ENCODE measurements around the gene CSMD2. TPM values are rescaled to one million over a fixed set of nuclear protein-coding genes. Genes with fewer than 3 reads are reported as not detected.
A peak's percentile ranks its signal among the peaks of the same experiment; 100 is the strongest.

CSMD2 gene
- total RNA-seq, 4 donors from 2014 or later: 0.60 to 2.5 (median 1.2) TPM

GRCh38 chr1:33895976-33896375 lies 269.1 kb downstream of the CSMD2 start:
- H3K27me3 ChIP-seq: no peaks in the 10 kb centered on the region
- no peaks in the 10 kb centered on the region for H3K36me3 ChIP-seq
- H3K4me1 ChIP-seq: peaks cover 0 to 28% (median 2%) of the 10 kb centered on the region in 4 donors
- H3K27ac ChIP-seq: no peak overlapping the region
- no peak overlapping the region for H3K4me3 ChIP-seq
- DNase-seq (ENCODE audit: low spot score in 2 of 2): no peak
- TF ChIP-seq, protein P1, sequence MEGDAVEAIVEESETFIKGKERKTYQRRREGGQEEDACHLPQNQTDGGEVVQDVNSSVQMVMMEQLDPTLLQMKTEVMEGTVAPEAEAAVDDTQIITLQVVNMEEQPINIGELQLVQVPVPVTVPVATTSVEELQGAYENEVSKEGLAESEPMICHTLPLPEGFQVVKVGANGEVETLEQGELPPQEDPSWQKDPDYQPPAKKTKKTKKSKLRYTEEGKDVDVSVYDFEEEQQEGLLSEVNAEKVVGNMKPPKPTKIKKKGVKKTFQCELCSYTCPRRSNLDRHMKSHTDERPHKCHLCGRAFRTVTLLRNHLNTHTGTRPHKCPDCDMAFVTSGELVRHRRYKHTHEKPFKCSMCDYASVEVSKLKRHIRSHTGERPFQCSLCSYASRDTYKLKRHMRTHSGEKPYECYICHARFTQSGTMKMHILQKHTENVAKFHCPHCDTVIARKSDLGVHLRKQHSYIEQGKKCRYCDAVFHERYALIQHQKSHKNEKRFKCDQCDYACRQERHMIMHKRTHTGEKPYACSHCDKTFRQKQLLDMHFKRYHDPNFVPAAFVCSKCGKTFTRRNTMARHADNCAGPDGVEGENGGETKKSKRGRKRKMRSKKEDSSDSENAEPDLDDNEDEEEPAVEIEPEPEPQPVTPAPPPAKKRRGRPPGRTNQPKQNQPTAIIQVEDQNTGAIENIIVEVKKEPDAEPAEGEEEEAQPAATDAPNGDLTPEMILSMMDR (IDR thresholded peaks at IDR 0.05): no peak
- TF ChIP-seq EP300 (IDR thresholded peaks at IDR 0.05): no peak
- TF ChIP-seq POLR2A (IDR thresholded peaks at IDR 0.05): no peak
- no peaks in the 10 kb centered on the region for H3K9me3 ChIP-seq
- 90 to 92% methylated on average over 2 of the region's 2 CpGs for WGBS, 2 donors

DNA sequence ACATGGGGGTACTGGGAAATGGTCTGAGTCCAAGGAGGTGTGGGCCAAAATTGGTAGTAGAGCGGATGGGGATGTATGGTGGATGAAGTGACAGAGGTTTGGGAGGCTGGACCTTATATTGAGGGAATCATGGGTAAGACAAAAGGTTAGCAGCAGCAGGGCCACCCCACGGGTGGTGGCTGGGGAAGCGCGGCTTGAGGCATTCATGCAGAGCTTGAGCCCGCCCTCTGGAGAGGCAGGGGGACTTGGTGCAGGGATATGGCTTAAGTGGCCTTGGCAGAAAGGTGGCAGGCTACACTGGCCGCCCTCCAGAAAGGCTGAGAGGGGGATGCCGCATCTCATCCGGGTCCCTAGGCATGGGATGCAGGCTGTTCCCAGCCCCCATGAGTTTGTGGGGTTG lies 269.6 kb downstream of the CSMD2 start:
- H3K27ac ChIP-seq: no peak overlapping the region
- 73 to 84% methylated on average over 7 to 8 of the region's 8 CpGs for WGBS, 2 donors
- TF ChIP-seq, protein P1 (IDR thresholded peaks at IDR 0.05): no peak
- TF ChIP-seq POLR2A (IDR thresholded peaks at IDR 0.05) (no peak), EP300 (IDR thresholded peaks at IDR 0.05) (no peak)

DNA sequence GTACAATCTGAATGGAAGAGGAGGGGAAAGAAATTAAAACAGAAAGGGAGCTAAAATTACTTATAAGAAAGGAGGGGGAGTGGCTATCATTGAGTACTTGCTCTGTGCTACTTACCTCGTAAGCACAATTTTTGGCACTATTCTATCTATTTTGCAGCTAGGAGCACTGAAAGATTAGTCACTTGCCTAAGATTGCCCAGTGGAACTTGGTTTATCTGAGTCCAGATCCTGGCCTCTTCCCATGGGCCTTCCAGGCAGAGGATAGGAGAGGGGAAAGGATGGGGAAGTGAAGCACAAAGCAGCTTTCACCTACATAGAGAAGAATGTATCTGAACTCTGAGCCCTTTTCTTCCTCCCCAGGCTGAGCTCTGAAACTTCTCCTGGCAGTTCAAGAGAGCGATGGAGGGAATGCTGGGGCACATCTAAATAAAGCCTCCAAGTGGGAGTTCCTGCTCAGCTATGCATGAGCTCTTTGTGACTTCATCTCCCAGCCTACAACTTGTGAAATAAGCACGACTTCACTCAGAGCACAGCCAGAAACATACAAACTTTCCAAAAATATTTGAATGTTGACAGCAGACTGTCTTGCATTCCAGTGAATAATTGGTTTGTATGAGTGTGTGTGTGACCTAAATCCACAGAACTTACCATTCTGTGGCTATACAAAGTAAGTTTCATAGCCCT lies 271.7 kb downstream of the CSMD2 start:
- TF ChIP-seq, protein P1 (IDR thresholded peaks at IDR 0.05): no peak
- TF ChIP-seq POLR2A (IDR thresholded peaks at IDR 0.05): no peak
- TF ChIP-seq EP300 (IDR thresholded peaks at IDR 0.05): peak in 1 of 2 donors; percentile 80
- Histone ChIP-seq H3K9me3 (no peaks in the 10 kb centered on the region), H3K4me3 (no peak overlapping the region), H3K27ac (peak overlapping the region; percentile 13 to 88 (median 66)), H3K27me3 (no peaks in the 10 kb centered on the region), H3K4me1 (peaks cover 0 to 28% (median 2%) of the 10 kb centered on the region in 4 donors), H3K36me3 (no peaks in the 10 kb centered on the region)
- peak in 1 of 2 donors; percentile 43 for DNase-seq (ENCODE audit: low spot score in 2 of 2)
- WGBS, 2 donors: 22 to 25% methylated on average over 3 of the region's 3 CpGs

More for the DNA sequence above, 269.6 kb downstream of the CSMD2 start:
- peaks cover 0 to 28% (median 2%) of the 10 kb centered on the region in 4 donors for H3K4me1 ChIP-seq
- no peaks in the 10 kb centered on the region for H3K9me3 ChIP-seq
- H3K36me3 ChIP-seq: no peaks in the 10 kb centered on the region
- DNase-seq (ENCODE audit: low spot score in 2 of 2): no peak
- no peak overlapping the region for H3K4me3 ChIP-seq
- no peaks in the 10 kb centered on the region for H3K27me3 ChIP-seq

DNA sequence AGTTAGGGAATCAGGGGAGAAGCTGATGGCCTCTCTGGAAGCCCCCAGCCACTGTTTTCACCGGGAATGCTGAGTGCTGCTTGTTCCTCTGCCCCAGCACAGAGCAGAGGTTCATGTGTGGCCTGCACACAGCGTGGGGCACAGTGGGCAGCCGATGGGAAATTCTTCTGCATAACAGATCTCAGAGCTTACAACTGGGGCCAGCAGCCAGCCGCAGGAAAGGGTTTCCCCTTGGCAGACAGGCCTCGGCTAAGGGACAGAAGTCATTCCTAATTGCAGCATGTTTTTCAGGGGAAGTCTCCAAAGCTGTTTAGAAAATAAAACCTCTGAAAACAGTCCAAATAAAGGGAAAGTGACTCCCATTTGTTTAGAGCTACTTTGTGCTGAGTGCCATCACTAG lies 278.5 kb downstream of the CSMD2 start:
- Histone ChIP-seq H3K27me3 (no peaks in the 10 kb centered on the region), H3K36me3 (no peaks in the 10 kb centered on the region), H3K4me3 (no peak overlapping the region), H3K4me1 (peaks cover 0 to 8% (median 0%) of the 10 kb centered on the region in 4 donors), H3K27ac (no peak overlapping the region), H3K9me3 (no peaks in the 10 kb centered on the region)
- no peak for DNase-seq (ENCODE audit: low spot score in 2 of 2)
- TF ChIP-seq POLR2A (IDR thresholded peaks at IDR 0.05): no peak
- no peak for TF ChIP-seq EP300 (IDR thresholded peaks at IDR 0.05)
- TF ChIP-seq, protein P1 (IDR thresholded peaks at IDR 0.05): no peak
- WGBS, 2 donors: 7 to 10% methylated on average over 5 of the region's 5 CpGs

DNA sequence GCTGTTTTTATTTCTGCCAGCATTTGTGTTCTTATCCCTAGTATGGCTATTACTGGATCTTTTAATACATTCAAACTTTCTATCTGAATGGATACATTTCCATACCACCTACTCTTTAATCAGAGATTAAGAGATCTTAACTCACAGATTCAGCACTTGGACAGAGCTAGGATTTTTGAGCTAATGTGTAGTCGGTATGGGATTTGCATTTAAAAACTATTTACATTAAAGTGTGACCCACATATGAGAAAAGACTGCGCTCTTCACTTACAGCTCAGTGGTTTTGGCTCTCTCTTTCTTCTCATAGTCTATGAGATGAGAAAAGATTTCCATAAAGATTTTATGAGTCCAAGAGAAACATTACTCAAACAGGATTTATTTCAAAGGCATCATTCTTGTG lies 284.7 kb downstream of the CSMD2 start:
- H3K9me3 ChIP-seq: no peaks in the 10 kb centered on the region
- H3K27me3 ChIP-seq: no peaks in the 10 kb centered on the region
- no peaks in the 10 kb centered on the region for H3K36me3 ChIP-seq
- TF ChIP-seq EP300 (IDR thresholded peaks at IDR 0.05): no peak
- TF ChIP-seq POLR2A (IDR thresholded peaks at IDR 0.05): no peak
- TF ChIP-seq, protein P1 (IDR thresholded peaks at IDR 0.05): no peak
- H3K4me1 ChIP-seq: peaks cover 0 to 7% (median 0%) of the 10 kb centered on the region in 4 donors
- H3K27ac ChIP-seq: no peak overlapping the region
- H3K4me3 ChIP-seq: no peak overlapping the region
- no peak for DNase-seq (ENCODE audit: low spot score in 2 of 2)
- WGBS, 2 donors: 41 to 49% methylated on average over 2 of the region's 2 CpGs
